Activated T-helper 1 cell treated with Interleukin-2 at 50 U/mL for 16 hours (primary cell): ENCODE data around the gene HBP1.
"Not testable (repeated sequence)": the region's sequence is repeated elsewhere in the genome, so short reads cannot be mapped to it uniquely, and the experiment has no call there.

Experiments
- DNase-seq: peaks from one replicate; pipeline ENCODE4 v3.0.0-alpha.2; 2020; ENCODE audit warnings: low read depth

HBP1 gene

GRCh38 chr7:107186240-107186639 is 17.4 kb downstream of the HBP1 start:
- DNase-seq = no peak

GRCh38 chr7:107187774-107188173 is 19.0 kb downstream of the HBP1 start:
- DNase-seq = no peak

- DNase-seq = no peak
Observed at GRCh38 chr7:107190090-107190489, 21.3 kb downstream of the HBP1 start.

- DNase-seq = no peak
Observed at GRCh38 chr7:107194052-107194451, 25.2 kb downstream of the HBP1 start.

GRCh38 chr7:107196834-107197610 is 28.2 kb downstream of the HBP1 start:
- DNase-seq = no peak

GRCh38 chr7:107201795-107202450 is 33.1 kb downstream of the HBP1 start:
- DNase-seq = no peak

GRCh38 chr7:107203607-107204006 is 34.8 kb downstream of the HBP1 start:
- DNase-seq = no peak

GRCh38 chr7:107206136-107206535 is 37.3 kb downstream of the HBP1 start:
- no peak for DNase-seq

GRCh38 chr7:107206706-107207105 is 37.9 kb downstream of the HBP1 start:
- no peak for DNase-seq

- no peak for DNase-seq
Observed at GRCh38 chr7:107207459-107207858, 38.7 kb downstream of the HBP1 start.

- no peak for DNase-seq
Observed at GRCh38 chr7:107208024-107208521, 39.3 kb downstream of the HBP1 start.

GRCh38 chr7:107208563-107208962 is 39.8 kb downstream of the HBP1 start:
- no peak for DNase-seq

GRCh38 chr7:107209565-107209964 is 40.8 kb downstream of the HBP1 start:
- DNase-seq = no peak

GRCh38 chr7:107210400-107210799 is 41.6 kb downstream of the HBP1 start:
- DNase-seq = no peak

GRCh38 chr7:107212725-107213124 is 43.9 kb downstream of the HBP1 start:
- no peak for DNase-seq

- no peak for DNase-seq
Observed at GRCh38 chr7:107213193-107213788, 44.5 kb downstream of the HBP1 start.

- DNase-seq = no peak
Observed at GRCh38 chr7:107213945-107214344, 45.1 kb downstream of the HBP1 start.

GRCh38 chr7:107219563-107220244 is 50.9 kb downstream of the HBP1 start:
- DNase-seq = no peak

- no peak for DNase-seq
Observed at GRCh38 chr7:107220356-107220755, 51.6 kb downstream of the HBP1 start.

- not testable (repeated sequence) for DNase-seq
Observed at GRCh38 chr7:107220806-107221205, 52.0 kb downstream of the HBP1 start.

- no peak for DNase-seq
Observed at GRCh38 chr7:107224374-107225223, 55.8 kb downstream of the HBP1 start.

GRCh38 chr7:107228291-107228690 is 59.5 kb downstream of the HBP1 start:
- no peak for DNase-seq
